Nephron progenitor cell (in vitro differentiated cells): ENCODE data around the gene SETD7.
A peak's percentile ranks its signal among the peaks of the same experiment; 100 is the strongest.

Experiments used
- DNase-seq: peaks from one replicate; pipeline ENCODE4 v3.0.0; 2021
- H3K27ac Mint-ChIP-seq: 2 replicates; pipeline ENCODE4 v1.8.0; 2021; ENCODE audit warnings: mild to moderate bottlenecking, moderate library complexity, mixed read lengths
- H3K27me3 Mint-ChIP-seq: 2 replicates; pipeline ENCODE4 v1.8.0; 2021; ENCODE audit warnings: mild to moderate bottlenecking, low read depth, mixed read lengths; ENCODE audit not compliant: poor library complexity
- H3K36me3 Mint-ChIP-seq: 2 replicates; pipeline ENCODE4 v1.8.0; 2021; ENCODE audit warnings: low read depth, mixed read lengths
- H3K4me1 Mint-ChIP-seq: 2 replicates; pipeline ENCODE4 v1.8.0; 2021; ENCODE audit warnings: mixed read lengths
- H3K4me3 Mint-ChIP-seq: 2 replicates; pipeline ENCODE4 v1.8.0; 2021; ENCODE audit warnings: mild to moderate bottlenecking, moderate library complexity, mixed read lengths
- H3K9me3 Mint-ChIP-seq: 2 replicates; pipeline ENCODE4 v1.8.0; 2021; ENCODE audit warnings: mild to moderate bottlenecking, moderate library complexity, mixed read lengths
- CTCF ChIP-seq: fragments of 200-600 bp; sonication (generic); IDR thresholded peaks from 2 replicates; pipeline ENCODE4 v1.5.0; 2021; ENCODE audit warnings: antibody characterized with exemption

SETD7 gene

GRCh38 chr4:139552517-139553307 lies 3.3 kb downstream of the SETD7 start:
- no peak for DNase-seq
- Mint-ChIP-seq H3K27ac (peak overlapping the region; percentile 94), H3K27me3 (peaks cover 12% of the 10 kb centered on the region), H3K9me3 (no peaks in the 10 kb centered on the region), H3K4me1 (peaks cover 68% of the 10 kb centered on the region), H3K36me3 (no peaks in the 10 kb centered on the region), H3K4me3 (peak overlapping the region; percentile 88)
- TF ChIP-seq CTCF = no peak

- Mint-ChIP-seq H3K36me3 (peaks cover 18% of the 10 kb centered on the region), H3K4me1 (peaks cover 80% of the 10 kb centered on the region), H3K27ac (peak overlapping the region; percentile 86), H3K27me3 (peaks cover 12% of the 10 kb centered on the region), H3K9me3 (no peaks in the 10 kb centered on the region), H3K4me3 (peak overlapping the region; percentile 9)
- no peak for TF ChIP-seq CTCF
- DNase-seq = no peak
These were observed 5.1 kb downstream of the SETD7 start for GRCh38 chr4:139550724-139551429.

DNA sequence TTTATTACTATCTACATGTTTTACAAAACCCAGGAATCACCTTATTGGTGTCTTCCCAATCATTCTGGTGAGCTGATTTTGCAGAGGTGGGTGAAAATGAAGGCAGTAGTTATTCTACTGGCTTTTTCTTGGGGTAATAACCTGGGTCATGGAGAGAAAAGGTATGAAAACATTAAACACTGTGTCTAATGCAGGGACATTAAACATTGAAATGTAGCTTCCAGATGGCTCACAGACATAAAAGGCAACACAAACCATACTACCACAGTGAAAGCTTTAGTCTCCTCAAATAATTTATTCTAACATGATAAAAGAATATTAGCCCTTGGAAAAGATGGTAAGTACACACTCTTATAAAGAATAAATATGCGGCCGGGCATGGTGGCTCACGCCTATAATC lies 8.0 kb downstream of the SETD7 start:
- H3K9me3 Mint-ChIP-seq = no peaks in the 10 kb centered on the region
- DNase-seq = no peak
- H3K27me3 Mint-ChIP-seq = peaks cover 14% of the 10 kb centered on the region
- no peak overlapping the region for H3K27ac Mint-ChIP-seq
- H3K4me3 Mint-ChIP-seq = no peak overlapping the region
- H3K4me1 Mint-ChIP-seq = peaks cover 64% of the 10 kb centered on the region
- H3K36me3 Mint-ChIP-seq = peaks cover 44% of the 10 kb centered on the region
- TF ChIP-seq CTCF = no peak

DNA sequence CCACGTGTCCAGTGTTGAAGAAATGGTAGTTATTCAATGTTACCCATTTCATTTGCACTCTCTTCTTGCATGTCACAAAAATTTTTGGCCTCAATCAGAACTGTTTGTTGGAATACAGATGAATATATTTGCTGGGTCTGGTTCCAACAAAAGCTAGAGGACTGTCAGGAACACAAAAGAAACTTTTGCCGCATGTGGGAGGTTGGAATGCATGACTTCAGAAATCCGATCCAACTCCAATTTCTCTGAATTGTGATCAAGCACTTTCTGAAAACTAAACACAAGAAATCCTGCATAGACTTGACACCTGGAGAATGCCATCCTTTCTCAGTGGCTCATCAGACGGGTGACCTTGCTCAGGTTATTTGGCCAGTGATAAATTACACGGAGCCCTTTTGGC lies 15.4 kb downstream of the SETD7 start:
- peaks cover 39% of the 10 kb centered on the region for H3K4me1 Mint-ChIP-seq
- H3K9me3 Mint-ChIP-seq = peaks cover 4% of the 10 kb centered on the region
- H3K36me3 Mint-ChIP-seq = peaks cover 83% of the 10 kb centered on the region
- no peak for DNase-seq
- no peak overlapping the region for H3K4me3 Mint-ChIP-seq
- peaks cover 2% of the 10 kb centered on the region for H3K27me3 Mint-ChIP-seq
- no peak for TF ChIP-seq CTCF
- peak overlapping the region; percentile 24 for H3K27ac Mint-ChIP-seq

- H3K27ac Mint-ChIP-seq = peak overlapping the region; percentile 24
- TF ChIP-seq CTCF = no peak
- peaks cover 43% of the 10 kb centered on the region for H3K4me1 Mint-ChIP-seq
- DNase-seq = no peak
- H3K36me3 Mint-ChIP-seq = peaks cover 79% of the 10 kb centered on the region
- H3K9me3 Mint-ChIP-seq = peaks cover 4% of the 10 kb centered on the region
- no peak overlapping the region for H3K4me3 Mint-ChIP-seq
- peaks cover 2% of the 10 kb centered on the region for H3K27me3 Mint-ChIP-seq
These were observed 15.9 kb downstream of the SETD7 start for GRCh38 chr4:139540161-139540560.
